Astrocyte (in vitro differentiated cells and primary cell): Measurements from ENCODE around the gene SHTN1. TPM values are rescaled to one million over a fixed set of nuclear protein-coding genes. Genes with fewer than 3 reads are reported as not detected.

Experiments
- DNase-seq: peaks from one replicate; pipeline ENCODE4 v3.0.0-alpha.2; 2010; ENCODE audit warnings: low read depth
- FAIRE-seq: peaks from 2 replicates; lab custom pipeline; 2011; peaks lifted over from hg19 to GRCh38; lab: Jason Lieb, UNC
- H2AFZ ChIP-seq: 2 replicates; pipeline ENCODE4 v1.6.0; 2012; ENCODE audit warnings: low read depth, low read length, inconsistent platforms
- H3K27ac ChIP-seq: 2 replicates; pipeline ENCODE4 v1.5.1; 2011; ENCODE audit warnings: low read depth, low read length, inconsistent platforms
- H3K27me3 ChIP-seq: 2 replicates; pipeline ENCODE4 v1.6.0; 2011; ENCODE audit warnings: low read length, inconsistent platforms; ENCODE audit not compliant: insufficient read depth
- H3K36me3 ChIP-seq: 2 replicates; pipeline ENCODE4 v1.5.1; 2011; ENCODE audit warnings: low read length, inconsistent platforms; ENCODE audit not compliant: insufficient read depth
- H3K4me1 ChIP-seq: 2 replicates; pipeline ENCODE4 v1.5.1; 2011; ENCODE audit warnings: low read length, inconsistent platforms; ENCODE audit not compliant: insufficient read depth
- H3K4me2 ChIP-seq: 2 replicates; pipeline ENCODE4 v1.6.0; 2012; ENCODE audit warnings: low read length, inconsistent platforms
- H3K4me3 ChIP-seq: 2 replicates; pipeline ENCODE4 v1.5.1; 2011; ENCODE audit warnings: low read depth, mild to moderate bottlenecking, low read length, inconsistent platforms; ENCODE audit not compliant: insufficient read depth
- H3K79me2 ChIP-seq: 2 replicates; pipeline ENCODE4 v1.6.0; 2012; ENCODE audit warnings: mild to moderate bottlenecking, low read length, inconsistent platforms; ENCODE audit not compliant: insufficient read depth
- H3K9ac ChIP-seq: 2 replicates; pipeline ENCODE4 v1.6.0; 2012; ENCODE audit warnings: mild to moderate bottlenecking, low read length, inconsistent platforms
- H3K9me3 ChIP-seq: 2 replicates; pipeline ENCODE4 v1.5.1; 2012; ENCODE audit warnings: low read depth, mild to moderate bottlenecking, low read length, inconsistent platforms; ENCODE audit not compliant: insufficient read depth
- H4K20me1 ChIP-seq: 2 replicates; pipeline ENCODE4 v1.6.0; 2012; ENCODE audit warnings: low read length, inconsistent platforms; ENCODE audit not compliant: insufficient read depth
- H3K27ac Mint-ChIP-seq: one replicate; pipeline ENCODE4 v1.8.0; 2021; ENCODE audit warnings: mild to moderate bottlenecking, mixed read lengths; ENCODE audit not compliant: unreplicated experiment
- H3K27me3 Mint-ChIP-seq: one replicate; pipeline ENCODE4 v1.8.0; 2021; ENCODE audit warnings: low read depth, mixed read lengths; ENCODE audit not compliant: unreplicated experiment
- H3K36me3 Mint-ChIP-seq: one replicate; pipeline ENCODE4 v1.8.0; 2021; ENCODE audit warnings: low read depth, mixed read lengths; ENCODE audit not compliant: unreplicated experiment
- H3K4me1 Mint-ChIP-seq: one replicate; pipeline ENCODE4 v1.8.0; 2021; ENCODE audit warnings: low read depth, mixed read lengths; ENCODE audit not compliant: unreplicated experiment
- H3K4me3 Mint-ChIP-seq: one replicate; pipeline ENCODE4 v1.8.0; 2021; ENCODE audit warnings: mild to moderate bottlenecking, moderate library complexity, mixed read lengths; ENCODE audit not compliant: unreplicated experiment
- H3K9me3 Mint-ChIP-seq: one replicate; pipeline ENCODE4 v1.8.0; 2021; ENCODE audit warnings: mild to moderate bottlenecking, mixed read lengths; ENCODE audit not compliant: unreplicated experiment
- CTCF ChIP-seq: IDR thresholded peaks from 2 replicates; pipeline ENCODE4 v1.5.1; 2011; ENCODE audit warnings: low read depth, mild to moderate bottlenecking, inconsistent platforms, low read length, moderate library complexity; ENCODE audit not compliant: insufficient read depth
- EZH2 ChIP-seq: IDR thresholded peaks from 2 replicates; pipeline ENCODE4 v1.6.1; 2012; ENCODE audit warnings: mild to moderate bottlenecking, low read length, inconsistent platforms; ENCODE audit not compliant: insufficient read depth
- total RNA-seq: library from RNA; stranded (reverse); gene quantifications from 2 replicates; pipeline ENCODE4 v1.2.1, GENCODE V29; 2021

Gene SHTN1
- total RNA-seq, 1 donor from 2014 or later, result 32.7 TPM

- peaks cover 11% of the 10 kb centered on the region for H3K36me3 Mint-ChIP-seq
- Histone ChIP-seq H3K9me3 (no peaks in the 10 kb centered on the region), H3K79me2 (no peaks in the 10 kb centered on the region), H3K9ac (peak overlapping the region; percentile 24), H3K4me1 (peaks cover 13% of the 10 kb centered on the region), H2AFZ (no peak overlapping the region), H3K4me3 (no peak overlapping the region), H3K36me3 (no peaks in the 10 kb centered on the region), H4K20me1 (no peaks in the 10 kb centered on the region), H3K4me2 (peak overlapping the region; percentile 75), H3K27me3 (no peaks in the 10 kb centered on the region), H3K27ac (peak overlapping the region; percentile 58)
- peaks cover 5% of the 10 kb centered on the region for H3K9me3 Mint-ChIP-seq
- H3K27me3 Mint-ChIP-seq, result no peaks in the 10 kb centered on the region
- no peak overlapping the region for H3K27ac Mint-ChIP-seq
- TF ChIP-seq CTCF, result no peak
- TF ChIP-seq EZH2, result no peak
- H3K4me1 Mint-ChIP-seq, result peaks cover 22% of the 10 kb centered on the region
- H3K4me3 Mint-ChIP-seq, result no peak overlapping the region
- no peak for DNase-seq
- no peak for FAIRE-seq
Observed at GRCh38 chr10:116973946-116974455, 31.0 kb downstream of the SHTN1 start.

- no peak for TF ChIP-seq EZH2
- no peak for TF ChIP-seq CTCF
- peaks cover 13% of the 10 kb centered on the region for H3K4me1 ChIP-seq
- Mint-ChIP-seq H3K27me3 (no peaks in the 10 kb centered on the region), H3K9me3 (peaks cover 5% of the 10 kb centered on the region), H3K36me3 (peaks cover 11% of the 10 kb centered on the region), H3K4me1 (peaks cover 22% of the 10 kb centered on the region), H3K27ac (no peak overlapping the region), H3K4me3 (no peak overlapping the region)
- H2AFZ ChIP-seq, result no peak overlapping the region
- FAIRE-seq (peak; percentile 49), DNase-seq (no peak)
- H3K27me3 ChIP-seq, result no peaks in the 10 kb centered on the region
- no peaks in the 10 kb centered on the region for H3K9me3 ChIP-seq
- peak overlapping the region; percentile 75 for H3K4me2 ChIP-seq
- H4K20me1 ChIP-seq, result no peaks in the 10 kb centered on the region
- H3K27ac ChIP-seq, result peak overlapping the region; percentile 58
- H3K36me3 ChIP-seq, result no peaks in the 10 kb centered on the region
- H3K4me3 ChIP-seq, result no peak overlapping the region
- peak overlapping the region; percentile 24 for H3K9ac ChIP-seq
- no peaks in the 10 kb centered on the region for H3K79me2 ChIP-seq
Observed at GRCh38 chr10:116973371-116973905, 31.5 kb downstream of the SHTN1 start.

- H3K9me3 ChIP-seq, result no peaks in the 10 kb centered on the region
- no peaks in the 10 kb centered on the region for H4K20me1 ChIP-seq
- no peak overlapping the region for H3K4me3 Mint-ChIP-seq
- H3K79me2 ChIP-seq, result no peaks in the 10 kb centered on the region
- H3K27ac ChIP-seq, result no peak overlapping the region
- H3K27me3 Mint-ChIP-seq, result no peaks in the 10 kb centered on the region
- no peak overlapping the region for H3K9ac ChIP-seq
- peaks cover 13% of the 10 kb centered on the region for H3K4me1 ChIP-seq
- no peak overlapping the region for H3K4me3 ChIP-seq
- DNase-seq (no peak), FAIRE-seq (no peak)
- H3K27ac Mint-ChIP-seq, result no peak overlapping the region
- H2AFZ ChIP-seq, result no peak overlapping the region
- peaks cover 8% of the 10 kb centered on the region for H3K36me3 Mint-ChIP-seq
- H3K36me3 ChIP-seq, result no peaks in the 10 kb centered on the region
- H3K9me3 Mint-ChIP-seq, result peaks cover 5% of the 10 kb centered on the region
- TF ChIP-seq EZH2 (no peak), CTCF (no peak)
- peaks cover 22% of the 10 kb centered on the region for H3K4me1 Mint-ChIP-seq
- H3K4me2 ChIP-seq, result no peak overlapping the region
- no peaks in the 10 kb centered on the region for H3K27me3 ChIP-seq
Observed at GRCh38 chr10:116972131-116972530, 32.9 kb downstream of the SHTN1 start.
